Fibroblast of lung (primary cell): ENCODE data around the gene CDH5. TPM values are rescaled to one million over a fixed set of nuclear protein-coding genes. Genes with fewer than 3 reads are reported as not detected.

Experiments used
- DNase-seq, 2 donors: peaks; one replicate each; pipeline versions ENCODE4 v3.0.0 to v3.0.0-alpha.2; 2010; ENCODE audit warnings: low read depth in 2 of 2
- H2AFZ ChIP-seq: 2 replicates; pipeline ENCODE4 v1.5.1; 2012; ENCODE audit warnings: low read length, control low read depth, inconsistent platforms
- H3K27ac ChIP-seq: 2 replicates; pipeline ENCODE4 v1.5.1; 2011; ENCODE audit warnings: low read length, control low read depth; ENCODE audit not compliant: insufficient read depth
- H3K27me3 ChIP-seq: 2 replicates; pipeline ENCODE4 v1.5.1; 2011; ENCODE audit warnings: mild to moderate bottlenecking, low read length; ENCODE audit not compliant: control insufficient read depth, insufficient read depth
- H3K36me3 ChIP-seq: 2 replicates; pipeline ENCODE4 v1.5.1; 2011; ENCODE audit warnings: low read length; ENCODE audit not compliant: control insufficient read depth, insufficient read depth
- H3K4me1 ChIP-seq: 2 replicates; pipeline ENCODE4 v1.5.1; 2011; ENCODE audit warnings: low read length; ENCODE audit not compliant: control insufficient read depth, insufficient read depth; ENCODE audit errors: extremely low read depth
- H3K4me2 ChIP-seq: 2 replicates; pipeline ENCODE4 v1.5.1; 2011; ENCODE audit warnings: low read length, control low read depth; ENCODE audit not compliant: insufficient read depth; ENCODE audit errors: extremely low read depth
- H3K4me3 ChIP-seq, 4 experiments: fragments of 200-600 bp in 1 of 4; sonication (generic) in 1 of 4; replicated peaks in 1 of 4; 2 replicates each; pipeline ENCODE4 v1.5.1; 2011 to 2016; ENCODE audit warnings: low read length in 4 of 4, low read depth in 3 of 4, mild to moderate bottlenecking in 3 of 4, control low read depth in 2 of 4, inconsistent platforms in 1 of 4, mixed read lengths in 1 of 4; ENCODE audit not compliant: insufficient read depth in 1 of 4; ENCODE audit errors: control extremely low read depth in 1 of 4
- H3K79me2 ChIP-seq: 2 replicates; pipeline ENCODE4 v1.5.1; 2012; ENCODE audit warnings: mild to moderate bottlenecking, low read length, inconsistent platforms; ENCODE audit not compliant: control insufficient read depth, insufficient read depth
- H3K9ac ChIP-seq: 2 replicates; pipeline ENCODE4 v1.5.1; 2011; ENCODE audit warnings: mild to moderate bottlenecking, low read length, control low read depth; ENCODE audit not compliant: insufficient read depth
- H3K9me3 ChIP-seq: 2 replicates; pipeline ENCODE4 v1.5.1; 2012; ENCODE audit warnings: low read depth, low read length; ENCODE audit not compliant: control insufficient read depth, insufficient read depth
- H4K20me1 ChIP-seq: 2 replicates; pipeline ENCODE4 v1.5.1; 2011; ENCODE audit warnings: low read length; ENCODE audit not compliant: control insufficient read depth, insufficient read depth; ENCODE audit errors: extremely low read depth
- EZH2 ChIP-seq: IDR thresholded peaks from 2 replicates; pipeline ENCODE4 v1.5.1; 2012; ENCODE audit warnings: low read length, control low read depth, mild to moderate bottlenecking; ENCODE audit errors: missing control alignments
- polyA plus RNA-seq, 2 donors: library from polyadenylated mRNA; depleted of rRNA in 1 of 2; stranded (reverse) in 1 of 2; unstranded in 1 of 2; fragments of >200 nt; gene quantifications; 2 replicates each; pipeline ENCODE4 v1.2.1, GENCODE V29; 2011 to 2012; ENCODE audit warnings: missing spikeins in 1 of 2
- total RNA-seq: library from RNA; depleted of rRNA; stranded (reverse); fragments of >200 nt; gene quantifications from 2 replicates; pipeline ENCODE4 v1.2.1, GENCODE V29; 2014
- TF ChIP-seq, protein P1 (sequence below), 2 donors: IDR thresholded peaks in 1 of 2; conservative IDR thresholded peaks in 1 of 2; 1 replicate in 1 of 2; 2 replicates in 1 of 2; pipeline ENCODE4 v1.5.1; 2011 to 2012; ENCODE audit warnings: low read length in 2 of 2, control low read depth in 1 of 2, inconsistent platforms in 1 of 2, low read depth in 1 of 2, mild to moderate bottlenecking in 1 of 2

The CDH5 gene
- total and polyA plus RNA-seq, 2 donors (not counting 1 experiment from before 2014, with no cell fraction given) = 0.02 TPM; not detected in 1

DNA sequence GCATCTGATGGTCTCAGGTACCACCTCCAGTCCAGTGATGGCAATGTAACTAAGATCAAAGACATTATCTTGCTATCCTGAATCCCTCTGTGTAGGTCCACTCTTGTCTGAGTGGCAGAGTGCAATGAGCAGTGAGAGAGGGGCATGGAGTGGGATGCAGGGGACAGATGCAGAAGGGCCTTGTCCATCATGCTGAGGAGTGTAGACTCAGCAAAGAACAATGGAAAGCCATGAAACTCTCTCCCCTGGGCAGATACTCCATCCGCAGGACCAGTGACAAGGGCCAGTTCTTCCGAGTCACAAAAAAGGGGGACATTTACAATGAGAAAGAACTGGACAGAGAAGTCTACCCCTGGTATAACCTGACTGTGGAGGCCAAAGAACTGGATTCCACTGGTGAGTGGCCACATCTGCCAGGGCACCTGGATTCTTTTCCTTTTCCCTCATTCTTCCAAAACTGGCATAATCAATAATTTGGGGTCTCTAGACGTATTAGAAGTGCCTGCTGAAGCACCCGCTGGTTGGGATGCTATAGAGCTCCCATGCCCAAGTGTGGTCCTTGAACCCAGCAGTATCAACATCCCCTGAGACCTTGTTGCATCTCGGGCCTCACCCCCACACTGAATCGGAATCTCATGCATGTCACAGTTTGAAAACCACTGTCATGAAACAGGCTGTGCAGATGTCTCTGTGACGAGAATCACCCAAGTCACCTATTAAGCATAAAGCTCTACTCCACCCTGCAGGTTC lies 29.5 kb downstream of the CDH5 start:
- no peak for TF ChIP-seq EZH2
- TF ChIP-seq, protein P1, sequence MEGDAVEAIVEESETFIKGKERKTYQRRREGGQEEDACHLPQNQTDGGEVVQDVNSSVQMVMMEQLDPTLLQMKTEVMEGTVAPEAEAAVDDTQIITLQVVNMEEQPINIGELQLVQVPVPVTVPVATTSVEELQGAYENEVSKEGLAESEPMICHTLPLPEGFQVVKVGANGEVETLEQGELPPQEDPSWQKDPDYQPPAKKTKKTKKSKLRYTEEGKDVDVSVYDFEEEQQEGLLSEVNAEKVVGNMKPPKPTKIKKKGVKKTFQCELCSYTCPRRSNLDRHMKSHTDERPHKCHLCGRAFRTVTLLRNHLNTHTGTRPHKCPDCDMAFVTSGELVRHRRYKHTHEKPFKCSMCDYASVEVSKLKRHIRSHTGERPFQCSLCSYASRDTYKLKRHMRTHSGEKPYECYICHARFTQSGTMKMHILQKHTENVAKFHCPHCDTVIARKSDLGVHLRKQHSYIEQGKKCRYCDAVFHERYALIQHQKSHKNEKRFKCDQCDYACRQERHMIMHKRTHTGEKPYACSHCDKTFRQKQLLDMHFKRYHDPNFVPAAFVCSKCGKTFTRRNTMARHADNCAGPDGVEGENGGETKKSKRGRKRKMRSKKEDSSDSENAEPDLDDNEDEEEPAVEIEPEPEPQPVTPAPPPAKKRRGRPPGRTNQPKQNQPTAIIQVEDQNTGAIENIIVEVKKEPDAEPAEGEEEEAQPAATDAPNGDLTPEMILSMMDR (conservative IDR thresholded peaks at IDR 0.05 in 1 of 2, IDR thresholded peaks at IDR 0.05 in 1 of 2; ENCODE audit: low read depth in 1 of 2, low read length in 2 of 2) = no peak
- Histone ChIP-seq H3K9ac (no peak overlapping the region), H3K27ac (no peak overlapping the region), H2AFZ (no peak overlapping the region), H3K79me2 (no peaks in the 10 kb centered on the region), H3K4me3 (no peak overlapping the region), H3K4me1 (no peaks in the 10 kb centered on the region), H3K4me2 (no peak overlapping the region), H4K20me1 (no peaks in the 10 kb centered on the region), H3K9me3 (no peaks in the 10 kb centered on the region), H3K36me3 (no peaks in the 10 kb centered on the region), H3K27me3 (peaks cover 5% of the 10 kb centered on the region)
- DNase-seq = no peak

GRCh38 chr16:66397736-66398433 lies 31.4 kb downstream of the CDH5 start:
- no peaks in the 10 kb centered on the region for H3K9me3 ChIP-seq
- H3K27me3 ChIP-seq = peaks cover 5% of the 10 kb centered on the region
- no peak overlapping the region for H3K4me3 ChIP-seq
- no peak overlapping the region for H3K4me2 ChIP-seq
- H4K20me1 ChIP-seq = no peaks in the 10 kb centered on the region
- H3K79me2 ChIP-seq = no peaks in the 10 kb centered on the region
- no peak for DNase-seq
- H2AFZ ChIP-seq = no peak overlapping the region
- no peak overlapping the region for H3K9ac ChIP-seq
- H3K4me1 ChIP-seq = no peaks in the 10 kb centered on the region
- H3K36me3 ChIP-seq = no peaks in the 10 kb centered on the region
- TF ChIP-seq, protein P1 (conservative IDR thresholded peaks at IDR 0.05 in 1 of 2, IDR thresholded peaks at IDR 0.05 in 1 of 2; ENCODE audit: low read depth in 1 of 2, low read length in 2 of 2) = no peak
- TF ChIP-seq EZH2 = no peak
- no peak overlapping the region for H3K27ac ChIP-seq

- peak in 1 of 2 donors; percentile 18 for DNase-seq
- peaks cover 5% of the 10 kb centered on the region for H3K27me3 ChIP-seq
Observed at GRCh38 chr16:66399031-66399430, 32.5 kb downstream of the CDH5 start.

More at GRCh38 chr16:66399031-66399430, 32.5 kb downstream of the CDH5 start:
- TF ChIP-seq, protein P1 (conservative IDR thresholded peaks at IDR 0.05 in 1 of 2, IDR thresholded peaks at IDR 0.05 in 1 of 2; ENCODE audit: low read depth in 1 of 2, low read length in 2 of 2) = no peak
- TF ChIP-seq EZH2 = no peak
- Histone ChIP-seq H3K4me3 (no peak overlapping the region), H3K4me1 (no peaks in the 10 kb centered on the region), H3K9me3 (no peaks in the 10 kb centered on the region), H4K20me1 (no peaks in the 10 kb centered on the region), H3K79me2 (no peaks in the 10 kb centered on the region), H3K4me2 (no peak overlapping the region), H3K36me3 (no peaks in the 10 kb centered on the region), H3K9ac (no peak overlapping the region), H3K27ac (no peak overlapping the region), H2AFZ (no peak overlapping the region)
